HCT116 (cell line): ENCODE results near the gene SEMA3C. TPM values are rescaled to one million over a fixed set of nuclear protein-coding genes. Genes with fewer than 3 reads are reported as not detected.

Experiments
- ATAC-seq: fragments of 200-7000 bp; cut with Tn5 transposase; 2 replicates; pipeline ENCODE4 v1.9.1; 2020; ENCODE audit warnings: mild to moderate bottlenecking, moderate library complexity
- BruUV-seq: library from RNA; stranded (reverse); fragments of 400-500 nt; replicated peaks from 2 replicates; lab custom pipeline; 2021; lab: Mats Ljungman, UMichigan
- CTCF ChIA-PET: fragments of 300-600 bp; sonication (Branson Sonifier 250); formaldehyde crosslinking; loops from one replicate; lab custom pipeline; 2021; ENCODE audit warnings: antibody characterized with exemption; lab: Charles Lee
- POLR2A ChIA-PET: fragments of 300-600, 350-600 bp; sonication (Branson Sonifier 250); formaldehyde crosslinking; loops from one replicate; lab custom pipeline; 2021; ENCODE audit warnings: antibody characterized with exemption; lab: Charles Lee
- RAD21 ChIA-PET, 2 experiments: fragments of 300-600 bp; sonication (Branson Sonifier 250); formaldehyde crosslinking; loops; one replicate each; lab custom pipeline; 2023; ENCODE audit warnings: low total read pairs in 2 of 2; ENCODE audit not compliant: uncharacterized antibody in 2 of 2, unreplicated experiment in 2 of 2, low non-redundant PET in 1 of 2; lab: Charles Lee
- DNase-seq: peaks from one replicate; pipeline ENCODE4 v3.0.0-alpha.2; 2010; ENCODE audit warnings: low read depth, low spot score
- H2AFZ ChIP-seq: fragments of 200-600 bp; shearing (Covaris generic), sonication (generic); 2 replicates; pipeline ENCODE4 v1.6.1; 2017; ENCODE audit warnings: low read depth, mixed run types, mixed read lengths, antibody characterized with exemption, low read length; ENCODE audit not compliant: poor library complexity, severe bottlenecking
- H3K27ac ChIP-seq: 2 replicates; pipeline ENCODE4 v1.5.1; 2012; ENCODE audit warnings: low read depth, low read length
- H3K27me3 ChIP-seq: fragments of 200-600 bp; sonication (generic); 2 replicates; pipeline ENCODE4 v1.6.1; 2016; ENCODE audit warnings: mixed run types, low read length, mixed read lengths; ENCODE audit not compliant: insufficient read depth
- H3K36me3 ChIP-seq, 2 experiments: fragments of 200-500 bp in 1 of 2; fragments of 200-600 bp in 1 of 2; sonication (Bioruptor generic) in 1 of 2; sonication (generic) in 1 of 2; 2 replicates each; pipeline versions ENCODE4 v1.5.1 to v1.6.1; 2014 to 2016; ENCODE audit warnings: low read length in 2 of 2, inconsistent platforms in 1 of 2, mixed read lengths in 1 of 2, mixed run types in 1 of 2; ENCODE audit not compliant: insufficient read depth in 2 of 2, control insufficient read depth in 1 of 2
- H3K4me1 ChIP-seq, 2 experiments: fragments of 200-600 bp in 1 of 2; sonication (generic) in 1 of 2; 2 replicates each; pipeline versions ENCODE4 v1.5.1 to v1.6.1; 2012 to 2017; ENCODE audit warnings: low read length in 2 of 2, inconsistent platforms in 1 of 2, mild to moderate bottlenecking in 1 of 2, mixed read lengths in 1 of 2, mixed run types in 1 of 2, moderate library complexity in 1 of 2; ENCODE audit not compliant: insufficient read depth in 2 of 2, control insufficient read depth in 1 of 2
- H3K4me2 ChIP-seq: fragments of 200-600 bp; sonication (generic); 2 replicates; pipeline ENCODE4 v1.6.1; 2017; ENCODE audit warnings: mixed run types, low read length, mixed read lengths
- H3K4me3 ChIP-seq, 2 experiments: fragments of 200-600 bp in 1 of 2; sonication (generic) in 1 of 2; replicated peaks in 1 of 2; 2 replicates each; pipeline ENCODE4 v1.5.1; 2011 to 2016; ENCODE audit warnings: low read length in 2 of 2, control low read depth in 1 of 2, low read depth in 1 of 2, mild to moderate bottlenecking in 1 of 2, mixed read lengths in 1 of 2, mixed run types in 1 of 2
- H3K79me2 ChIP-seq: fragments of 200-600 bp; sonication (generic); 2 replicates; pipeline ENCODE4 v1.6.1; 2017; ENCODE audit warnings: mild to moderate bottlenecking, mixed run types, low read length, moderate library complexity, mixed read lengths; ENCODE audit not compliant: insufficient read depth
- H3K9ac ChIP-seq: fragments of 200-600 bp; sonication (generic); 2 replicates; pipeline ENCODE4 v1.6.1; 2016; ENCODE audit warnings: low read length, mixed read lengths
- H3K9me2 ChIP-seq: fragments of 200-600 bp; sonication (generic), shearing (Covaris generic); 2 replicates; pipeline ENCODE4 v1.6.1; 2017; ENCODE audit warnings: mixed run types, mild to moderate bottlenecking, moderate library complexity; ENCODE audit not compliant: insufficient read depth
- H3K9me3 ChIP-seq, 2 experiments: fragments of 200-500 bp in 1 of 2; fragments of 200-600 bp in 1 of 2; sonication (Bioruptor generic) in 1 of 2; sonication (generic) in 1 of 2; 2 replicates each; pipeline ENCODE4 v1.6.1; 2014 to 2017; ENCODE audit warnings: low read length in 2 of 2, mixed read lengths in 2 of 2, inconsistent platforms in 1 of 2, low read depth in 1 of 2, mild to moderate bottlenecking in 1 of 2, mixed run types in 1 of 2, moderate library complexity in 1 of 2; ENCODE audit not compliant: control insufficient read depth in 1 of 2, insufficient read depth in 1 of 2
- H4K20me1 ChIP-seq: fragments of 200-600 bp; sonication (generic), shearing (Covaris generic); 2 replicates; pipeline ENCODE4 v1.6.1; 2017; ENCODE audit warnings: mixed run types, mild to moderate bottlenecking, moderate library complexity; ENCODE audit not compliant: insufficient read depth
- ATF3 ChIP-seq: IDR thresholded peaks from 2 replicates; pipeline ENCODE4 v1.6.1; 2012
- CBX3 ChIP-seq: IDR thresholded peaks from 2 replicates; pipeline ENCODE4 v1.6.1; 2012; ENCODE audit warnings: low read depth
- ZBTB33 ChIP-seq: IDR thresholded peaks from 2 replicates; pipeline ENCODE4 v1.6.1; 2011; ENCODE audit warnings: mild to moderate bottlenecking, low read length, moderate library complexity; ENCODE audit not compliant: insufficient replicate concordance; ENCODE audit errors: extremely low read depth
- intact Hi-C: fragments of 100-400 bp; cut with micrococcal nuclease; formaldehyde crosslinking; loops from 2 replicates; pipeline ENCODE4 v1.10.0; 2022
- total RNA-seq: library from RNA; stranded (reverse); gene quantifications from one replicate; pipeline ENCODE4 v1.2.1, GENCODE V29; 2021; ENCODE audit not compliant: unreplicated experiment

The SEMA3C gene
- total RNA-seq, 1 experiment from 2014 or later, result 25.3 TPM

- Histone ChIP-seq H3K27ac (no peak overlapping the region), H3K4me2 (no peak overlapping the region), H3K9me2 (no peaks in the 10 kb centered on the region)
- ChIA-PET CTCF (interaction anchor here (1.1 kb wide), 1 partner anchor 560 kb away, joined by 4 read pairs; no protein-coding TSS in a partner anchor), POLR2A (interaction anchor here (2.2 kb wide), 1 partner anchor 8 kb away, joined by 5 read pairs; the partner anchor contains the start of gene SEMA3C)
- no peak for TF ChIP-seq ATF3
- TF ChIP-seq ZBTB33, result no peak
- TF ChIP-seq, all 23 proteins: peak for 0
- DNase-seq (no peak), ATAC-seq (no peak)
- Histone ChIP-seq H3K9ac (no peak overlapping the region), H3K4me3 (no peak overlapping the region), H3K36me3 (no peaks in the 10 kb centered on the region), H3K9me3 (no peaks in the 10 kb centered on the region), H3K27me3 (no peaks in the 10 kb centered on the region), H2AFZ (no peak overlapping the region), H3K4me1 (peaks cover 0 to 3% of the 10 kb centered on the region in 2 experiments; a peak in 1 of 4 replicates), H4K20me1 (no peaks in the 10 kb centered on the region), H3K79me2 (no peaks in the 10 kb centered on the region)
- RAD21 ChIA-PET, result no interaction called here
- BruUV-seq, result no TSS peak
- intact Hi-C loops, result no loop called here
Measured at GRCh38 chr7:80910228-80910627, 8.6 kb downstream of the SEMA3C start.

GRCh38 chr7:80908360-80908797 is 10.5 kb downstream of the SEMA3C start:
- Histone ChIP-seq H3K79me2 (no peaks in the 10 kb centered on the region), H3K4me1 (peaks cover 3 to 5% of the 10 kb centered on the region in 2 experiments; a peak in 1 of 4 replicates), H3K27me3 (no peaks in the 10 kb centered on the region), H3K4me3 (no peak overlapping the region), H3K27ac (no peak overlapping the region), H3K9me2 (no peaks in the 10 kb centered on the region), H3K9ac (no peak overlapping the region), H3K36me3 (no peaks in the 10 kb centered on the region), H3K4me2 (no peak overlapping the region), H3K9me3 (no peaks in the 10 kb centered on the region), H2AFZ (no peak overlapping the region), H4K20me1 (no peaks in the 10 kb centered on the region)
- TF ChIP-seq CBX3, result no peak
- ChIA-PET POLR2A (no interaction called here), CTCF (no interaction called here), RAD21 (no interaction called here)
- no TSS peak for BruUV-seq
- DNase-seq, result no peak
- intact Hi-C loops, result loop anchor here (10.0 kb wide), 1 partner anchor 184 kb away; no protein-coding TSS in a partner anchor
- no peak for ATAC-seq
